H1 (cell line): ENCODE data around the gene LSG1. TPM values are rescaled to one million over a fixed set of nuclear protein-coding genes. Genes with fewer than 3 reads are reported as not detected.

Experiments
- CHD7 ChIP-seq: fragments of 300-600 bp; sonication (generic); IDR thresholded peaks from 2 replicates; pipeline ENCODE4 v1.7.1; 2012; ENCODE audit warnings: low read length, moderate library complexity, mild to moderate bottlenecking, inconsistent platforms; ENCODE audit not compliant: insufficient replicate concordance
- EGR1 ChIP-seq: IDR thresholded peaks from 2 replicates; pipeline ENCODE4 v1.6.1; 2011; ENCODE audit warnings: low read depth, low read length, borderline replicate concordance
- KDM5A ChIP-seq: fragments of 200-600 bp; IDR thresholded peaks from 2 replicates; pipeline ENCODE4 v1.7.1; 2012; ENCODE audit warnings: mild to moderate bottlenecking, low read length, inconsistent platforms, mixed read lengths
- RBBP5 ChIP-seq: IDR thresholded peaks from 2 replicates; pipeline ENCODE4 v1.7.1; 2012; ENCODE audit warnings: low read depth, mild to moderate bottlenecking, inconsistent platforms, low read length, moderate library complexity, borderline replicate concordance
- SRF ChIP-seq: IDR thresholded peaks from 2 replicates; pipeline ENCODE4 v1.6.1; 2011; ENCODE audit warnings: mild to moderate bottlenecking, low read depth, low read length, moderate library complexity
- polyA plus RNA-seq, 7 experiments: library from polyadenylated mRNA; depleted of rRNA in 3 of 7; stranded (reverse) in 5 of 7; unstranded in 2 of 7; fragments of >200 nt in 5 of 7; fragments of 200-250 nt in 2 of 7; gene quantifications; 1 replicate in 5 of 7; 2 replicates in 1 of 7; 4 replicates in 1 of 7; pipeline versions ENCODE4 v1.2.1 to v1.2.3, GENCODE V29; 2011 to 2013; ENCODE audit warnings: missing spikeins in 2 of 7, mixed read lengths in 2 of 7
- total RNA-seq: library from RNA; stranded (reverse); fragmentation: NEBNext Ultra II Directional; extraction: Animal tissue kit (Norgen Biotek cat#: 25700); gene quantifications from 2 replicates; pipeline ENCODE4 v1.2.1, GENCODE V29; 2021

The LSG1 gene
- total and polyA plus RNA-seq, 2 of the 8 experiments (the other 6 are each of a cell fraction or from before 2014, with no cell fraction given), result 23.7 to 47.6 TPM

- TF ChIP-seq CHD7 (no peak), KDM5A (no peak), SRF (no peak), RBBP5 (no peak), EGR1 (no peak)
- TF ChIP-seq, all 59 proteins: peak for 0
Measured at GRCh38 chr3:194711913-194712312, 39.9 kb upstream of the LSG1 start (continued).
